Stimulated activated CD4-positive, alpha-beta T cell treated with anti-CD3 and anti-CD28 coated beads, TNF-alpha, amount 100 ng/mL, for 4 hours (primary cell): Measurements from ENCODE around the gene FAM181A.

ENCODE experiments used
- DNase-seq, 3 experiments: peaks; one replicate each; pipeline ENCODE4 v3.0.0-alpha.2; 2020; ENCODE audit warnings: low read depth in 3 of 3

Gene FAM181A

GRCh38 chr14:93950948-93951634 lies 23.9 kb downstream of the FAM181A start:
- DNase-seq, result no peak

- no peak for DNase-seq
Measured at GRCh38 chr14:93951635-93952540, 24.7 kb downstream of the FAM181A start.

- no peak for DNase-seq
Measured at GRCh38 chr14:93952829-93953228, 25.7 kb downstream of the FAM181A start.

- no peak for DNase-seq
Measured at GRCh38 chr14:93953263-93953662, 26.1 kb downstream of the FAM181A start.

GRCh38 chr14:93953739-93954515 lies 26.8 kb downstream of the FAM181A start:
- no peak for DNase-seq

- no peak for DNase-seq
Measured at GRCh38 chr14:93954516-93954830, 27.3 kb downstream of the FAM181A start.

- no peak for DNase-seq
Measured at GRCh38 chr14:93954900-93955849, 28.0 kb downstream of the FAM181A start.

GRCh38 chr14:93955850-93956481 lies 28.8 kb downstream of the FAM181A start:
- no peak for DNase-seq

- no peak for DNase-seq
Measured at GRCh38 chr14:93956514-93957332, 29.6 kb downstream of the FAM181A start.

GRCh38 chr14:93957333-93957710 lies 30.2 kb downstream of the FAM181A start:
- DNase-seq, result no peak

GRCh38 chr14:93957751-93958566 lies 30.8 kb downstream of the FAM181A start:
- no peak for DNase-seq

GRCh38 chr14:93958567-93959238 lies 31.6 kb downstream of the FAM181A start:
- DNase-seq, result no peak

GRCh38 chr14:93959239-93960107 lies 32.3 kb downstream of the FAM181A start:
- DNase-seq, result peak; percentile 70 to 87 (median 81)

GRCh38 chr14:93960108-93960475 lies 32.9 kb downstream of the FAM181A start:
- no peak for DNase-seq

- no peak for DNase-seq
Measured at GRCh38 chr14:93960774-93961438, 33.8 kb downstream of the FAM181A start.

GRCh38 chr14:93961620-93962019 lies 34.5 kb downstream of the FAM181A start:
- DNase-seq, result no peak
